ENCODE data around the gene RPS28.
"Not testable (repeated sequence)": the region's sequence is repeated elsewhere in the genome, so short reads cannot be mapped to it uniquely, and the experiment has no call there.

RPS28 gene

DNA sequence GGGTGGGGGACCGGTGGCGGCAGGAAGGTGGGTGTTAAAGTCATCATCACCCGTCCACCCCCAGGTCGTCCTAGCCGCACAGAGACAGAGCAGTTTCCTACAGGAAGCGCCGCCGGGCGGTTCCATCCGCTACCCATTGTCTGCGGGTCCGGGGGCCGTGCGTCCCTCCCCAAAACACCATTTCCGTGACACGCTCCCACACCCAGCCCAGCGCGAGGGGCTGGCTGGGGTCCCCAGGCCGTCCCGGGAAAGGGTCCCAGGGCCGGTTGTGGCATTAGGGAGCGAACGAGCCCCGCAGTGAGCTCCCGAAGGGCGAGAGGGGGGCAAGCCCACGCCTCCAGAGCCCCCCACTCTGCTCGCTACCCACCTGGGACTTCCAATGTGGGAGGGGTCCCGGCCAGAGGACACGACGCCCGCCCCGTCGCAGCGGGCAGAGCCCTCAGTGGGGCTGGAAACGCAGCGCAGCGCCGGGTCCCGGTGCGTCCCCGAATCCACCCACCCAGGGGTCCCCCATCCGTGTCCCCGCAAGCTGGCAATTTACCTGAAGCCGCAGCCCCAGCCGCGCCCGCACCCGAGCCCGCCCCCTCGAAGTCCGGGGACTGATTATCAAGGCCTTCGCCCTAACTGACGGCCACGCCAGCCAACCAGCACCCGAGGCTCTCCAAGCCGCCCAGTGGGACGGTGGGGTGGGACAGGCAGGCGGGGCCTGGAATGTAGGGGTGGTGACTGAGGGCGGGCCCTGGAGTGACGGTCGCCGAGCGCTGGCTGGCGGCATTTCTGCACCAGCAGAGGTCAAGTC is 21.6 kb downstream of the RPS28 start, which contains the start of gene KANK3:
TSS of gene KANK3 (minus strand) at position 579 of the 799 bp plus-strand sequence. CDS start 5,434 bp downstream, outside the sequence.
- DNase-seq, result peak; percentile 93 to 94

DNA sequence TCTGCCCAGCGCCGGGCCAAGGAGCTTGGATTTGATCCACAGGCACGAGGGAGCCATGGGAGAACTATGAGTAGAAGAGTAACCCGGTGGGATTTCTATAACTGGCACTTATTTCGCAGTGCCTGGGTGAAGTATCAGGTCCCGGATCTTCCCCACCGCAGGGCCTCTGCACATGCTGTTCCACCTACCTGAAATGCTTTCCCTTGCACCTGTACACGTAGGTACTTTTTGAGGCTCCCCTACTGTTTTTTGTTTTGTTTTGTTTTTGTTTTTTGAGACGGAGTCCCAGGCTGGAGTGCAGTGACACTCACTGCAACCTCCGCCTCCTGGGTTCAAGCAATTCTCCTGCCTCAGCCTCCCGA is 22.2 kb downstream of the RPS28 start:
- DNase-seq, result no peak

DNA sequence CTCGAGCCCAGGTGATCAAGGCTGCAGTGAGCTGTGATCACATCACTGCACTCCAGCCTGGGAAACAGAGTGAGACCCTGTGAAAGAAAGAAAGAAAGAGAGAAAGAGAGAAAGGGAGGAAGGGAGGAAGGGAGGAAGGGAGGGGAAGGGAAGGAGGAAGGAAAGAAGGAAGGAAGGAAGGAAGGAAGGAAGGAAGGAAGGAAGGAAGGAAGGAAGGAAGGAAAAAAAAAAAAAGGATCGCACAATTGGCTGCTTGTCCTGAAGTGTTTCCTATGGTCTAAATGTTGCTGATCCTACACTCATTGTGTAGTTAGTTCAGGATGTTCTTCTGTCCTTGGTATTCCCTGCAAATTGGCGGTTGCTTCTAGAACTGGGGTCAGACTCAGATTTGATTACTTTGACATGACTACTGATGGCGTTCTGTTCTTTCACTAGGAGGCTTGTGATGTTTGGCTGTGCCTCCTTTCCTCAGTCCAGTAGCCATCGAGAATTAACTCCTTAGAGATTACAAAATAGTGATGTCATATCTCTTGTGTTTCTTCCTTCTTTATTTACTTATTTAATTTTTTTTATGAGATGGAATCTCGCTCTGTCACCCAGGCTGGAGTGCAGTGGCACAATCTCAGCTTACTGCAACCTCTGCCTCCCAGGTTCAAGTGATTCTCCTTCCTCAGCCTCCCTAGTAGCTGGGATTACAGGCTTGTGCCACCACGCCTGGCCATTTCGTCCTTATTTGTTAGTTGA is 28.5 kb downstream of the RPS28 start:
- DNase-seq, result not testable (repeated sequence)

DNA sequence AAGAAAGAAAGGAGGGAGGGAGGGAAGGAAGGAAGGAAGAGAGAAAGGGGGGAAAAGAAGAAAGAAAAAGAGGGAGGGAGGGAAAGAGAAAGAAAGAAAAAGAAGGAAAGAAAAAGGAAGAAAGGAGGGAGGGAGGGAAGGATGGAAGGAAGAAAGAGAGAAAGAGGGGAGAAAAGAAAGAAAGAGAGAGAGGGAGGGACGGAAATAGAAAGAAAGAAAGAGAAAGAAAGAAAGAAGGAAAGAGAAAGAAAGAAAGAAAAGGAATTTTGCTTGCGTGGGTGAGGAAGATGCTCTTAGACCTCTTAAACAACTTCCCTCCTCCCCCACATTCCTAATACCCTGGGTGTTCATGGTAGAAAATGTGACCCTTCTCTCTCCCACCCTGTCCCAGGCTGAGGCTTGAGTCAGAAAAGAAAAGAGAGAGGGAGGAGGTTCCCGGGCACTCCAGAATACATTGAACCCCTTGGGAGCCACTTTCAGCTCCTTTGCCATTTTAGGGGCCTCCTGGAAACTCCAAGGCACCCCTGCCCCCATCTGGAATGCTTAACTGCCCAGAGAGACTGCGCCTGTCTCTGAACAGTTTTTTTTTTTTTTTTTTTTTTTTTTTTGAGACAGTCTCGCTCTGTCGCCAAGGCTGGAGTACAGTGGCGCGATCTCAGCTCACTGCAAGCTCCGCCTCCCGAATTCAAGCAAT is 31.0 kb downstream of the RPS28 start:
- DNase-seq, result no peak

DNA sequence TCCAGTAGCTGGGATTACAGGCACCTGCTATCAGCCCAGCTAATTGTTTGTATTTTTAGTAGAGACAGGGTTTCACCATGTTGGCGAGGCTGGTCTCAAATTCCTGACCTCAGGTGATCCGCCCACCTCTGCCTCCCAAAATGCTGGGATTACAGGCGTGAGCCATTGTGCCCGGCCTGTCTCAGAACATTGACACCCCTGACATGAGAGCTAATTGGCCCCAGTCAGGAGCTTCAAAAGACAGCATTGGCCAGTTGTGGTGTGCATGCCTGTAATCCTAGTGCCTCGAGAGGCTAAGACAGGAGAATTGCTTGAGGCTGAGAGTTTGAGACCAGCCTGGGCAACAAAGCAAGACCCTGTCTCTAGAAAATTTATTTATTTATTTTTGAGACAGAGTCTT is 31.5 kb downstream of the RPS28 start:
- not testable (repeated sequence) for DNase-seq

DNA sequence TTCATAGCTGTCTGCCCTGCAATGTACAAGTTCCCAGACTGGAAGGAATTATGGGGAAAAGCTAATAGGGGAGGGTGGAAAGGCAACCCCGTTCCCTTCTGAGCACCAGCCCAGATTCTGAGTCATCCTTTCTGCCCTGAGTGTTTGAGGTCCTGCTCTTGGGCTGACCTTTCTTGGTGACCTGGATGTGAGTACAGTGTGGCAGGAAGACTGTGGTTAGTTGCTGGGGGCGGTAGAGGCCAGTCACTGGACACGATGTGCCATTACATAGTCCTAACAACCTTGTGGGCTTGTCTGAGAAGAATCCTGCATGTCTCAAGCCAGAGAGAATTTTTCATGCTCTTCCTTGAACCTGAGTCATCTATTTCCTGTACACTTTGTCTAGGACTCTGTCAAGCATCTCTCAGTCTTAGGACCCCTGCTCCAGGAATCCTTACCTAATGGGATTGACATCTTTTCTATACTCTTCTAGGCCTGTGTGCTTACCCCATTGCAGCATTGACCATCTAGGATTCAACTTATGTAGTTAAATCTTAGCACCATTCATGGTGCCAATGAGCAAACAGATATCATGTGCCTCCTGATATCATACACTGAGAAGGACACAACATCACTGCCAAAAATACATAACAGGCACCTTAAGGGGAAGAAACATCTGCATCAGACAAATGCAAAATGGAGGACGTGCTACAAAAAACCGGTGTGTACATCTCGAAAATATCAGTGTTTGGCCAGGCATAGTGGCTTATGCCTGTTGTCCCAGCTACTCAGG is 34.5 kb downstream of the RPS28 start:
- no peak for DNase-seq

DNA sequence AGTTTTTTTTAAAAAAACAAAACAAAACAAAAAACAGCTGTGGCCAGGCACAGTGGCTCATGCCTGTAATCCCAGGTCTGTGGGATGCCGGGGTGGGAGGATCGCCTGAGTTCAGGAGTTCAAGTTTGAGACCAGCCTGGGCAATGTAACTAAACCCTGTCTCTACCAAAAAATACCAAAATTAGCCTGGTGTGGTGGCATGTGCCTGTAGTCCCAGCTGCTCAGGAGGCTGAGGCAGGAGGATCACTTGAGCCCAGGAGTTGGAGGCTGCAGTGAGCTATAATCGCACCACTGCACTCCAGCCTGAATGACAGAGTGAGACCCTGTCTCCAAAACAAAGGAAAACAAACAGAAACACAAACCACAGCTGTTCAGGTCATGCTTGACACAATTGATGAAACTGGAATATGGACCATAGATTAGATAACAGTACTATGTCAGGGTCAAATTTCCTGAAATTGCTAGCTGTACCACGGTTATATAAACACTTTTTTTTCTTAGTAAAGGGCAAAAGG is 35.8 kb downstream of the RPS28 start:
- DNase-seq, result no peak

DNA sequence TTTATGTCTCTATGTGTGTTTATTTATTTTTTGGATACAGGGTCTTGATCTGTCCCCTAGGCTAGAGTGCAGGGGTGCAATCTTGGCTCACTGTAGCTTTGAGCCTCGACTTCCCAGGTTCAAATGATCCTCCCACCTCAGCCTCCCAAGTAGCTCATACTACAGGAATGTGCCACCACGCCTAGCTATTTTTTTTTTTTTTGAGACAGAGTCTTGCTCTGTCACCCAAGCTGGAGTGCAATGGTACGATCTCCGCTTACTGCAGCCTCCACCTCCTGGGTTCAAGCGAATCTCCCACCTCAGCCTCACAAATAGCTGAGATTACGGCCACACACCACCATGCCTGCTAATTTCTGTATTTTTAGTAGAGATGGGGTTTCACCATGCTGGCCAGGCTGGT is 37.7 kb downstream of the RPS28 start:
- no peak for DNase-seq

DNA sequence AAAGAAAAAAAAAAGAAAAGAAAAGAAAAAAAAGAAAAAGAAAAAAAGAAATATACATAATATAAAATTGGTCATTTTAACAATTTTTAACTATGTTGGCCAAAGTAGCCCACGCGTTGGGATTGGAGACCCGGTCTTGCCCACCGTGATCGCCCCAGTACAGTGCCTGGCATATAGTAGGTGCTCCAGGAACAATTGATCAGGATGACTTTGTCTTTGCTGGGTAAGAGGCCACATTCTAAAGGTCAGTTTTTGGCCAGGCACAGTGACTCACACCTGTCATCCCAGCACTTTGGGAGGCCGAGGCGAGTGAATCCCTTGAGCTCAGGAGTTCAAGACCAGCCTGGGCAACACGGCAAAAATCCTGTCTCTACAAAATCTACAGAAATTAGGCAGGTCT is 38.9 kb downstream of the RPS28 start:
- no peak for DNase-seq

DNA sequence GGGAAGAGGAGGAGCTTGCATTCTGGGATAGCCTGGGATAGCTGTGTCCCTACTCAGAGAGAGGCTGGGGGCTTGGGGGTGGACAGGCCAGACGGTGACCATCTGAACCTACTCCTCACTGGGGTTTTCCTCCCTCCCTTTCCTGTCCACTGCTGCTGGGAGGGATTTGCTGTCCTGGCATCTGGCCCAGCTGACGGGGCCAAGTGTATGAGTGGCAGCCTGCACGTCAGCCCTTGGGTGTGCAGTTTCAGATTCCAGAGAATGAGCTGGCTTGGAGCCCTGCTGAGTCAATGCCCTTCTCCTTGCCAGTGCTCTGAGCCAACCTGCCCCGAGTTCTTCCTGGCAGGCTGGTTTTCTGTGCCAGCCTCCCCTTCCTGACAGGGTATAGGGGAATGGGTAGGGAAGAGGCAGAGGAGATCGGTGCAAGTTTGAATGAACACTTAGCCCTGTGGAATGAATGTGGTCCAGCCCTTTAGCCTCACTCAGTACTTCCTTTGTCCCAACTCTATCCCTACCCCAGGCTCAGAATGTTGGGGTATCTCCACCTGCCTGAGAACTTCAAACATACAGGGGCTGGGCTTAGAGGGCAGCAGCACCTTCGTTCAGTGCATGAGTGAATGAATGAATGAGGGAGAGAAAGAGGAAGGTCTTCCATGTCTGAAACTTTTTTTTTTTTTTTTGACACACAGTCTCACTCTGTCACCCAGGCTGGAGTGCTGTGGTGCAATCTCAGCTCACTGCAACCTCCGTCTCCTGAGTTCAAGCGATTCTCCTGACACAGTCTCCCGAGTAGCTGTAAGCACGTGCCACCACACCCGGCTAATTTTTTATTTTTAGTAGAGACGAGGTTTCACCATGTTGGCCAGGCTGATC is 40.9 kb downstream of the RPS28 start:
- DNase-seq, result peak in 1 of 2 donors; percentile 40

DNA sequence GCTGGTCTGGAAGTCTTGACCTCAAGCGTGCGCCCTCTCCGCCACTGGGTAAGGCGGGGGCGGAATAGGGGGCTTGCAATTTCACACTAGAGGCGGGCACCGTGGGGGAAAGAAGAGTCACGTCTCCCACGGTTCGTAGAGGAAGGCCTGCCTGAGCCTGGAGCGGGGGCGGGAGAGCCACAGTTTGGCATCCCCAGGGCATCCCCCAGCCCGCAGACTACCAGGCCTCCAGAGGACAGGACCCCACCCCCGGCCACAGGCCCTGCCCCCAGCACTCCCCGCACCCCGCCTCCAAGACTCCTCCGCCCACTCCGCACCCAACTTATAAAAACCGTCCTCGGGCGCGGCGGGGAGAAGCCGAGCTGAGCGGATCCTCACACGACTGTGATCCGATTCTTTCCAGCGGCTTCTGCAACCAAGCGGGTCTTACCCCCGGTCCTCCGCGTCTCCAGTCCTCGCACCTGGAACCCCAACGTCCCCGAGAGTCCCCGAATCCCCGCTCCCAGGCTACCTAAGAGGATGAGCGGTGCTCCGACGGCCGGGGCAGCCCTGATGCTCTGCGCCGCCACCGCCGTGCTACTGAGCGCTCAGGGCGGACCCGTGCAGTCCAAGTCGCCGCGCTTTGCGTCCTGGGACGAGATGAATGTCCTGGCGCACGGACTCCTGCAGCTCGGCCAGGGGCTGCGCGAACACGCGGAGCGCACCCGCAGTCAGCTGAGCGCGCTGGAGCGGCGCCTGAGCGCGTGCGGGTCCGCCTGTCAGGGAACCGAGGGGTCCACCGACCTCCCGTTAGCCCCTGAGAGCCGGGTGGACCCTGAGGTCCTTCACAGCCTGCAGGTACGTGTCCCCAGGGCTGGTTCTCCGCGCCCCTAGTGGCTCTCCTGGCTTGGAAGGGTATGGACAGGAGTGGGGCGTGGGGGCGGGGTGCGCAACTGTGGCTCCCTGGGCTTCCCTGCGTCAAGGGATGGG is 42.8 kb downstream of the RPS28 start, which contains the start of gene ANGPTL4:
TSS of gene ANGPTL4 (plus strand) at position 353 of the 969 bp plus-strand sequence. CDS start at position 520, 167 bp downstream.
- DNase-seq, result peak in 1 of 2 donors; percentile 48

DNA sequence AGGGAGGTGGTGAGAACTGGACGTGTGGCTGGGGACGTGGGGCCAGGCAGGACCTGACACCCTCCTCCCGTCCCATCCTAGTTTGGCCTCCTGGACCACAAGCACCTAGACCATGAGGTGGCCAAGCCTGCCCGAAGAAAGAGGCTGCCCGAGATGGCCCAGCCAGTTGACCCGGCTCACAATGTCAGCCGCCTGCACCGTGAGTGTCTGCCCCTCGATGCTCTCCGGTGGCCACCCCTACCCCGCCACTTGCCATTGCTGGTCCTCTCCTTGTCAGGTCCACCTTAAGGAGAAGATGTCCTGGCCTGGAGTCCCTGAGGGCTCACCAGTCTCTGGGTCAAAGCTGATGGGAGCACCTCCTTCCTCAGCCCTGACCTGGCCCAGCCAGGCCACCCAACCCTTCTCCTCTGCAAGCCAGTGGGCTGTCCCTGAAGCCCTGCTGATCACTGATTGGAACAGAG is 44.9 kb downstream of the RPS28 start:
- no peak for DNase-seq

DNA sequence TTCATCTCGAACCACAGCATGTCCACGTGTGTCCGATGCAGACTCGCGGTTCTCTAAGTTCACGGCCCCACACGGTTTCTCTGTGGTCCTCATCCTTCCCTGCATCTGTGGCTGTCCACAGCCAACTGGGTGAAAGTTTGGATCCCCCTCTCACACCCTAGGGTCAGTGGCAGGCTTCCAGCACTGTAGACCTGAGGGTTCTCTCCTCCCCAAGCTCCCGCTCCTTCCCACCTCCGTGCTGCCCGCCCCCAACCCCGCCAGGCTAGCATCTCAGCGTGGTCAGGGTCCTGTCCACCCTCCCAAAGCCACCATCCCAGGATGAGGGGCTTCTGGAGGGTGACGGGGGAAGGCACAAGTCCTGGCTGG is 45.6 kb downstream of the RPS28 start:
- DNase-seq, result no peak

DNA sequence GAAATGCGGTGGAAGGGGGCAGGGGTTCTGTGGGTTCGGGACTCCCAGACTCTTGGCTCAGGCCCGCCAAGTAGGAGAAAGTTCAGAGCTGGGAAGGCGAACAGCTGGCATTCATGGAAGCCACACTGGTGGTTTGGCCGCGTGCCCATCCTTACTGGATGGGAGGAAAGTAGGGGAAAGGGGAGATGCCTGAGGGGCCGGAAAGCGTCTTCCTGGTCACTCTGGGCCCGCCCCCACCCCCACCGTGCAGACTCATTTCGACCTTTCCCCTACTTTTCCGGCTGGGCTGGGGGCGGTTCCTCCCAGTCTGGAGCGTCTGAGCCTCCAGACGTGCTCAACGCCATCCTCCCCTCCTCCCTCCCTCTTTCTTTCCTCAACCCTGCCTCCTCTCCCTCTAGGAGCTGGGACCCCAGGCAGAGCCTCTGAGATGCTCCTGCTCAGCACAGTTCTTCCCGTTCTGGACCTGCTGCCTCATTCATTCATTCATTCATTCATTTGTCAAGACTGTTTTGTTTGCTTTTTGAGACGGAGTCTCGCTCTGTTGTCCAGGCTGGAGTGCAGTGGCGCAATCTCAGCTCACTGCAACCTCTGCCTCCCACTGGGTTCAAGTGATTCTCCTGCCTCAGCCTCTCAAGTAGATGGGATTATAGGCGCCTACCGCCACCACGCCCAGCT is 46.2 kb downstream of the RPS28 start:
- no peak for DNase-seq

DNA sequence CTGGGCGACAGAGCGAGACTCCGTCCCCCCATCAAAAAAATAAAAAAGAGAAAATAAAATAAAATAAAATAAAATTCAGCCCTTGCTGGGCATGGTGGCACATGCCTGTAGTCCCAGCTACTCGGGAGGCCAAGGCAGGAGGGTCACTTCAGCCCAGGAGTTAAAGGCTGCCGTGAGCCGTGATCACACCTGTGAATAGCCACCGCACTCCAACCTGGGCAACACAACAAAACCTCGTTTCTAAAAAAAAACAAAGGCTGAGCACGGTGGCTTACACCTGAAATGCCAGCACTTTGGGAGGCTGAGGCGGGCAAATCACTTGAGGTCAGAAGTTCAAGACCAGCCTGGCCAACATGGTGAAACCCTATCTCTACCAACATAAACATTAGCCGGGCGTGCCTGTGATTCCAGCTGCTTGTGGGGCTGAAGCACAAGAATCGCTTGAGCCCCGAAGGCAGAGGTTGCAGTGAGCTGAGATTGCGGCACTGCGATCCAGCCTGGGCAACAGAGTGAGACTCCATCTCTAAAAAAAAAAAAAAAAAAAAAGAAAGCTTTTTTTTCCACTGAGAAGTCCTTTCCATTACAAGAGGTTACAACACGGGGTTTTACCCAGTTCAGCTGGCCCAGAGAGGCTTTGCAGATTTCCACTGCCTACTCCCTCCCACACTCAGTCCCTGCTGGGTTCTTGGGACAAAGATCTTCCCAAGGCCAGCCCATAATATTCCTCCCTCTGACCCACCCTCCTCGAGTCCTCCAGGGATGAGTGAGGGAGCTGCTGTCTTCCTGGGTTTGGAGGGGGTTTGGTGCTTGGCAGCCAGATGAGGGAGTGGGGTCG is 49.1 kb downstream of the RPS28 start:
- DNase-seq, result no peak

DNA sequence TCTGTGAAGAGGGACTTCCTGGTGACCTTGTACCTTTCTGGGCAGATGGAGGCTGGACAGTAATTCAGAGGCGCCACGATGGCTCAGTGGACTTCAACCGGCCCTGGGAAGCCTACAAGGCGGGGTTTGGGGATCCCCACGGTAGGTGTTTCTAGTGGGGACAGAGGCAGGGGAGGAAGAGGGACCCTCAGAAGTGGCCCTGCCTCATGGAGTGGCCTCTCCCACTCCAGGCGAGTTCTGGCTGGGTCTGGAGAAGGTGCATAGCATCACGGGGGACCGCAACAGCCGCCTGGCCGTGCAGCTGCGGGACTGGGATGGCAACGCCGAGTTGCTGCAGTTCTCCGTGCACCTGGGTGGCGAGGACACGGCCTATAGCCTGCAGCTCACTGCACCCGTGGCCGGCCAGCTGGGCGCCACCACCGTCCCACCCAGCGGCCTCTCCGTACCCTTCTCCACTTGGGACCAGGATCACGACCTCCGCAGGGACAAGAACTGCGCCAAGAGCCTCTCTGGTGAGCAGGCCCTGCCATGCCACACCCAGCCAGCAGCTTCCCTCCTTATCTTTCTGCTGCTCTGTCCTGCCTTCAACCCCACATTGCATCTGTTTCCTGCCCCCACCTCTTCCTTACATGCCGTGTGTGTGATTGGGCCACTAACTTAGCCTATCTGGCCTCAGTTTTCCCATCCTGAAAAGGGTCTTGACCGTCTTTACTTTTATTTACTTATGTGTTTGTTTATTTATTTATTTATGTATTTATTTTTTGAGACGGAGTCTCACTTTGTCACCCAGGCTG is 49.9 kb downstream of the RPS28 start:
- no peak for DNase-seq

Data from CD4-positive, alpha-beta T cell treated with Interleukin-4 for 1 hour (primary cell).